CD1c-positive myeloid dendritic cell (primary cell): ENCODE measurements around the gene PROM2.
A peak's percentile ranks its signal among the peaks of the same experiment; 100 is the strongest.

Experiments
- DNase-seq: peaks from one replicate; pipeline ENCODE4 v3.0.0-alpha.2; 2016; ENCODE audit errors: extremely low spot score

Gene PROM2

DNA sequence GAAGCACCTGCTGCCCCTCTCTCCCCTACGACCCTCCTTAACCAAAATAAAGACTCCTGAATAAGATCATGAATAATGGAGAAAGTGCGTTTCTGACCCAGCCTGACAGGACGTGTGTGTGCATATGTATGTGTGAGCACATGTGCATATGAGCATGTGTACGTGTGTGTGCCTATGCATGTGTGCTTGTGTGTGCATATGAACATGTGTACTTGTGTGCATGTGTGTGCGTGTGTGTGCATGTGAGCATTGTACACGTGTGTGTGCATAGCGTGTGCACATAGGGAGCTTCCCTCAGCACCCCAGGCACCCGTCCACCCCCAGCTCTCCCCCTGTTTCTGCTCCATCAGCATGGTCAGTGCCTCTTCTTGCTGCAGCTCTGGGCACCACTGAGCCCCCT is 33.6 kb downstream of the PROM2 start:
- no peak for DNase-seq

DNA sequence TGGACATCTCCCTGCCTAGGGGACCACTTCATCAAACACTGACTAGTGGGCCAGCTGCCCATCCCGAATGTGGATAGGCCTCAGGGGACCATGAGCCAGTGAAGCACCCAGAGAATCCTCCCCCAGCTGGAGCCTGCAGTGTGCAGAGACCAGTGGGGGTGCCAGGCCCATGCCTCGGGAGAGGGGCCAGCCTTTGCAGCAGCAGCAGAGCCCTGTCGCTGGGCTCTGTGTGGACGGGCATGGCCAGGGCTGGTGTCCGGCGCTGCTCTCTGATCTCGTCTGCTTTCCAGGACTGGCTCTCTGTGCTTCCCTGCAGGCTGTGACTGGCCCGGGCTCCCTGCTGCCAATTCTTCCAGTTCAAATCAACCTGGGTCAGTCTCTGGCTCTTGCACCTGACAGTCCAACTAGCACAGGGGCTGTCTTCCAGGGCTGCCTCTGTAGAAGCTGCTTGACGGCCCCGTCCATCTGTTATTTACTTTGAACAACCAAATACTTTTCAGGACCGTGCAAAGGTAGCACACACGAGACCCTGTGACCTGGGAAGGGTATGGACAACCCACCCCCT is 34.3 kb downstream of the PROM2 start:
- no peak for DNase-seq

- DNase-seq, result no peak
These were observed 35.4 kb downstream of the PROM2 start for GRCh38 chr2:95309599-95309998.

- no peak for DNase-seq
These were observed 36.0 kb downstream of the PROM2 start for GRCh38 chr2:95310216-95310615.

GRCh38 chr2:95310651-95311050 is 36.4 kb downstream of the PROM2 start:
- DNase-seq, result no peak

DNA sequence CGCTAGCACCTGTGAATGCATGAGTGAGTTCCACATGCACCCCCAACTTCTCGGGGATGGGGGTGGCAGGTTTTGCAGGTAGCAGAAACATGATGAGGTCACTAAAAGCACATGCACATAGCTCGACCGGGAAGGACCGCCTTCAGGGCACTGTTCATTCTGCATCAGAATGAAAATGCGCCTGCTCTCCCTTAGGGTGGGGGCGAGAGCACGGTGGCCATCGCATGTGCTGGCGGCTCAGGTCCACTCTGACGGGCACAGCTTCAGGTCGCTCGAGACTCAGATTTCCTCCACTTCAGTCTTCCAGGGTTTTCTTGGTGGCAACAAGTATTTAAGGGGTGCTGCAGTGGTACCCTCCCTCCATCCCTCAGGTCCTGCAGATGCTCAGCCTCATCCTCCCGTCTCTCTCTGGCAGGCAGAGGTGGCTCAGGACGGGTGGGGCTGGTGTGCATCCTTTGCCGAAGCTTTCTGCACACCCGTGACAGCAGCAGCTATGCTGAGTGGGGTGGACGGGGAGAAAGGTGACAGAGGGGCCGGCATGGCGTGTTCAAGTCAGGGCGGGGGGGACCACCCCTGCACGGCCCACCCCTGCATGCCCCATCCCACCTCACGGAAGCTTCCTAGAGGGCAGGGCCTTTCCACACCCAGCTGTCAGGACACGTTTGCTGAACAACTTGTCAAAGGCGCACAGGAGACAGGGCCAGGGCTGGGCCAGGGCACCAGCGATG is 37.7 kb downstream of the PROM2 start:
- DNase-seq, result no peak

GRCh38 chr2:95312543-95313201 is 38.4 kb downstream of the PROM2 start:
- no peak for DNase-seq

GRCh38 chr2:95313296-95314131 is 39.3 kb downstream of the PROM2 start:
- no peak for DNase-seq

DNA sequence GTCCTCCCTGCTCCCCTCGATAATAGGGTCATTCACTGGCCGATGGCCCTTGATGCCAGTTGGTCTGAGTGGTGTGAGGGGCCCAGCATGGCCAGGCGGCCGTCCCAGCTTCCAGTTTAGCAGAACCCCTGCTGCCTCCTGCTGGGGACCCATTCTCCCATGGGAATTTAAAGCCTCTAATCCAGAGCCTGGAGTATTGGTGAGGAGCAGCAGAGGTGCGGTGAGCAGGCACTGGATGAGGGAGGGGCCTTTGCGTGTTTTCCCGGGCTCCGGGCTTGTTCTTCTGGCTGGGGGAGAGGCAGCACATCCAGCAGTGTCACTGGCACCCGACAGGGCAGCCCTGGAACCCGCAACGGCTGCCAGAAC is 40.3 kb downstream of the PROM2 start:
- DNase-seq, result no peak

- DNase-seq, result peak; percentile 42
These were observed 40.8 kb downstream of the PROM2 start for GRCh38 chr2:95314964-95315611.

DNA sequence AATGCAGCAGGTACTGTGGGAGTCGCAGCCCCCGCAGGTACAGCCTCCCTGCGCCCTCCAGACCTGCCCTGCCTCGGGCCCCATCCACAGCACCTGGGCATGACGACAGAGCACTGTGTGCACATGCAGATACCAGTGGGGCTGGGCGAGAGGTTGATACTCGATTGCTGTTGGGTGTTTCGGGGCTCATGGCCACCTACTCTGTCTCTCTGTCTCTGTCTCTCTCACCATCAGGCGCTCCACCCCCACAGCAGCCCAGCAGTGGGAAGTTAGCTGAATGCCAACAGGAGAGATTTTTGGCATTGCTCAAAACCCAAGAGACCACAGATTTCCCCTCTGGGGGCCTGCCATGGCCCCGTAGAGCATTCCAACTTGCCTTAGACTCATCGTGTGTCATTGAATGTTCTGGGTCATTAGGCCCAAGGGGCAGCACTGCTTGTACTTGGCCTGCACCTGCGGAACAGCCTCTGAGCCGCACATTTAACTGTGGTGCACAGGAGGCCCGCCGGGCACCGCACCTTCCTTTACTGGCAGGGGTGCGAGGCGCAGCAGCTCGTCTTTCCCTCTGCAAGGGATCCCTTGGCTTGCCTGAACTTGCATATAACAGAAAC is 41.7 kb downstream of the PROM2 start:
- no peak for DNase-seq

GRCh38 chr2:95316466-95317122 is 42.3 kb downstream of the PROM2 start:
- peak; percentile 48 for DNase-seq

DNA sequence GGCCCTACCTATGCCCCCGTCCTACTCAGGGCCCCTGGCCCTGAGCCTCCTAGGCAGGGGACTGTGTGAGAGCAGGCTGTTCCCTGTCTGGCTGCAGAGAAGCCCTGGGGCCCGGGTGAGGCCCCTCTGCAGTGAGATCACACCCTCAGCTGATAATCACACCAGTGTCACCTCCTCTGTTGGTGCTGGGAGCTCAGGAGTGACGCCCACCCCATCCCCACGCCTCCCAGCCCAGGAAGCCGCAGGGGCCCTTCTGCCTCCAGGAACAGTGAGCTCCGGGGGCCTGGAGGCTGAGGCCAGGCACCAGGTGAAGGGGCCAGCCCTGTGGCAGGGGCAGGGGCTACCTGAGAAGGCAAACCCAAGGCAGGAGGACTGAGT is 42.9 kb downstream of the PROM2 start:
- DNase-seq, result no peak

DNA sequence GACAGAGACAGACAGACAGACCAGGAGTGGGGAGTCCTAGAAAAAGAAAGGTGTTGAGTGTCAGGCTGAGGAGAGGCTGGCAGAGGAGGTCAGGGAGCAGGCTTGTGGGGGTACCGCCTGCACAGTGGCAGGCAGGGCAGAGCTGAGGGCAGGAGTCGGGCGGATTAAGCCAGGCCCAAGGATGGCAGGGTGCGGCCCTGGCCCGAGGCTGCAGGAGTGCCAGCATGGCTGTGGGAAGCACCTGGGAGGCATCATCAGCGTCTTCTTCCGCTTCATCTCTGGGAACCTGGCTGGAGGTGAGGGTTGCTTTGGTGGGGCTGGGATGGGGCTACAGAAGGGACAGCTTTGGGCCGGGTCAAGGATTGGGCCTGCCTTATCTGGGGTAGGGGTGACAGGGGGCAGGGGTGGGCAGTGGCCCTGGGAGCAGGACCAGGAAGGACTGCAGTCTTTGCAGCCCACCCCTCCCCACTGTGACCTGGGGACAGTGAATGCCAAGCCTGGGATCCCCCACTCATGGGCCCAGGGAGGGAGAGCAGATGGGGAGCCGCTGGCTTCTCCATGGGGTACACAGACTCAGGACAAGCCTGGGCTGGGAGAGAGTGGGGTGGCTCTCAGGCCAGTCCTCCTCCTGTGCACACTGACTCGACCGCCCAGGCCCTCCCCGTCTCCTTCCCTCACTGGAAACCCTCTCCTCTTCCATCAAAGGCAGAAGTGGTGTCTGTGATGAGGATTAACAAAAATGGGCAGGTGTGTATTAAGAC is 43.6 kb downstream of the PROM2 start:
- no peak for DNase-seq

DNA sequence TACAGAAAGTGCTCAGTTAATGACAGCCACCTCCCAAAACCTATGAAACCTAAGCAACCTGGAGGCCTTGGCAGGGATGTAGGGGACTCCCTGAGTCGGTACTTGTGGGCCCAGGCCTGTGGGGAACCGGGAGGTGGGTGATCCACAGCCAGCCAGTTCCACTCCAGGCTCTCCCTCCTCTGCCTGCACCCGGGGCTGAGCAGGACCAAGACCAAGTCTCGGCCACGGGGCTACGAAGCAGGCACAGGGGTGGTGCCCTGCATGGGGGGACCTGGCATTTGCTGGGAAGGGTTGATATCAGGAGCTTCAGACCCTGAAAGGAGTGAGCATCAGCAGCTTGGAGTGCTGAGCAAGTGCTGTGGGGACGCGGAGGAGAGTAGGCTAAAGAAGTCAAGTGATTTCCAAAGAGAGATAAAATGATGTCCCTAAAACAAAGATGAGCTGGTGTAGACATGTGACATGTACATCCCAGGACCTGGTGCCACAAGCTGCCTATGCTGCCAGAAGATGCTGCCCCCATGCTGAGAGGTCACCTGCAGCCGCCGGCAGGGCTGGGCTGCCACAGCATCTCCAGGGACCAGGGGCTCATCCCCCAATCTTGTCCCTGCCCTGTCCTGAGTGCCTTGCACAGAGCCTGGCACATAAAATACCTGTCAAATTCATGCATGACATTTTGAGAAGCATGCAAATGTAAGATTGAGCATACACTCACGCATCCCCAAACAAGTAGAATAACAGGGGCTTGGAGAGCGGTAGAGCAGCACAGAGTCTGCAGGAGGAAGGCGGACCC is 44.4 kb downstream of the PROM2 start:
- DNase-seq, result no peak

DNA sequence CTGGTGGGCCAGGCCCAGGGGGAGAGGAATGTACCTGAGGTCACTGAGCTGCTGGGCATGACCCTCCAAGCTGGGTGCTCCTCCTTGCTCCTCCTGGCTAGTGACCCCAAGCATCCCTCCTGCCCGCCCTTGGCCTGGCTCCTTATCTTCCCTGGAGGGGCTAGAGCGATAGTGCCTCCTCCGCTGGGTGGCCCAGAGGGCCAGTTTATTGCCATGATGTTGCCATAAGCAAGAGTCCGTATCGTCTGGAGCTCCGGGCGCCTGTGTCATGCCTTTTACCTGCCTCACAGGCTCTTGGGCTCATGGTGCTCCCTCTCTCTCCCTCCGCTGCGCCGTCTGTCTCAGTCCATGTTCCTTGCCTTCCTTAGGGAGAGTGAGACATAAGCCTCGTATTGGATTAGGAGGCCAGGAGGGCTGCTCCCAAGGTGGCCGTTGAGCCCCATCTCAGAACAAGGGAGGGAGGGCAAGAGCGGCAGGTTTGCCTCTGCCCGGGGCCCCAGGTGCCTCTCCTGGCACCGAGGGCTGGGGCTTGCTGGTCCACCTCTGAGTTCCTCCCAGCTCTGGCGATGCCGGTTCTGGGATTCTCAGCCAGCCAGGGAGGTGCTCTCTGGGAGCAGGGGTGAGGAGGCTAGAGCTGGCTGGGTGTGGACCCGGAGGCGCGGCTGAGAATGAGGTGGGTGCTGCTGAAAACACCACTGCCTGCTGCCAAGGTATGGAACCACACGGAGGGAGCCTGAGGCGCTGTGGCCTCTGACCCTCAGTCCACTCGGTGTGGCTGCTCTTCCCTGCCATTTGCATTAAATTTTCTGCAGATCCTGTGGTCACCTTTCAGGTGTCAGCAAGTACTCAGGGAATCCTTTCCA is 45.5 kb downstream of the PROM2 start:
- no peak for DNase-seq

GRCh38 chr2:95320344-95320712 is 46.1 kb downstream of the PROM2 start:
- DNase-seq, result no peak

DNA sequence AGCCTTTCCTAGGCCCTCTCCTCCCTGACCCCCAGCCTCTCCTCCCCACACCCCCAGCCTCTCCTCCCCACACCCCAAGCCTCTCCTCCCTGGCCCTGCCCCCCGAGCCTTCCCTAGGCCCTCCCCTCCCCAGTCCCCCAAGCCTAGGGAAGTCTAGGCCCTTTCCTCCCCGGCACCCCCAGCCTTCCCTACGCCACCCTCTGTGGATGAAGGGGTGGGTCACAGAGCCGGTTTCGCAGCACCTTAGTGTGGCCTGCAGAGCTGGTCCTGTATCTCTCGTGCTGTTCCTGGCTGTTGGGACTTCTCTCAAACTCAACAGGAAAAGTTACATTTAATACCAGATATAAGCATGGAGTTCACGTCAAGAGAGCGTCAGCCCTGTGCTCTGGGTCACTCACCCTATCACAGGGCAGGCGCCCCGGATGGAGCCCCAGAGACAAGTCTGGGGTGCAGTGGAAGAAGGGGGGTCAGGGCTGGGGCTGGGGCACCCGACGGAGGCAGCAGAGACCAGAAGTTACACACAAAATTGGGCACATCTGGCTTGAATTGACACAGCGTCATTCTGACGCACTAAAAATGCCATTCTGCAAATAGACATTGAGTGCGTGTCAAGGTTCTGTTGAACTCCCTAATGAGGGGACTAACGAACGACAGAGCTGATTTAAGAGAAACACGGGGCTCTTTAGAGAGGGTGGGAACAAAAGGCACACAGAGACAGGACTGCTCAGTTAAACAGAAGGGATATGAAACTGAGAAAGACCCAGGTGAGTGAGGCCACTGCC is 46.9 kb downstream of the PROM2 start:
- DNase-seq, result no peak
